GM18519 (cell line): ENCODE data around the gene KIAA0408.
"Not testable (repeated sequence)": the region's sequence is repeated elsewhere in the genome, so short reads cannot be mapped to it uniquely, and the experiment has no call there.

Experiments
- ATAC-seq: cut with Tn5 transposase; IDR thresholded peaks from one replicate; pipeline ENCODE4 v1.9.1; 2021; ENCODE audit warnings: mild to moderate bottlenecking, moderate library complexity; ENCODE audit not compliant: unreplicated experiment, low FRiP score

The KIAA0408 gene

DNA sequence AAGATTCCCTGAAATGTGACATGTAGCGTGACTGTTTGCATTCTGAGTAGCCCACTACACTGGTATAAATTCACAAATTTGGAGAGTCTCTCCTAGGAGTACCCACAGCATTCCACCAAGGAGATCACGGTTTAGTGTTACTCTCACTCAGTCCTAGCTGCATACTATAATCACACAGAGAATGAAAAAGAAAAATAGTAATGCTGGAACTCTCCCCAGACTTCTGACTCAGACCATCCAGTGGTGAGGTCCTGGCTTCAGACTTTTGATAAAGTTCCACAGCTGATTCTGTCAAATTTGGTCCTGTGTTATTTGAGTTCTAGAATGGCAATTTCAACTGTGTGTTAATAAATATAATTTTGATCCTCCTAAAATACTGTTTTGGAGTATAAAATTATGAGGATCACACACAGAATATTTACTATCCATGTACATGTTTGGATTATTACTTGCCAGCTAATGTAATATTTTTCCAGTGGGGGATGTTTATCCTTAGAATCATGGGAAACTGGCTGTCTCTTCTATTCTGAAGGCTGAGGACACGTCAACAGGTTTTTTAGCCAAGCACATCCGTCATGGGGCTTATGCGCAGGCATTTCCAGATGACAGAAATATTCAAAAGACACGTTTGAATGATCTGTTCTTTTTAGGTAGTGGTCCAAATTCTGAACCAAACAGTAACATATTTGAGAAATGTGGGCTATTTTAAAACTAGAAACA lies 5.1 kb upstream of the KIAA0408 start:
- ATAC-seq, result no peak

DNA sequence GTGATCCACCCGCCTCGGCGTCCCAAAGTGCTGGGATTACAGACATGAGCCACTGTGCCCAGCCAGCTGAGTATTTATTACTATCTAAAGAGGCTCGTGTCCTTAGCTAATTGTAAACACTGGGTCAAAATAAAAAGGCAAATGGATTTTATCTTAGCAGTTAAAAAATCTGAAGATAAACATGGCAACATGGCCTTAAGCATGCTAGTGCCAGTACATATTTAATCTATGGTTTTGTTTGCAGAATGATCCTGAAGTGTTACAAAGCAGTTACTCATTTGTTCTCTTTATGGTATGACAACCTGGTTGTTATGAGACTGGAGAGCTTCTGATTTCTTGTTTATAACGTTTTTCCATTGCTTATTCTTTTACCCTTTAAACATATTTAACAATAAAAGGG lies 3.9 kb upstream of the KIAA0408 start:
- no peak for ATAC-seq

DNA sequence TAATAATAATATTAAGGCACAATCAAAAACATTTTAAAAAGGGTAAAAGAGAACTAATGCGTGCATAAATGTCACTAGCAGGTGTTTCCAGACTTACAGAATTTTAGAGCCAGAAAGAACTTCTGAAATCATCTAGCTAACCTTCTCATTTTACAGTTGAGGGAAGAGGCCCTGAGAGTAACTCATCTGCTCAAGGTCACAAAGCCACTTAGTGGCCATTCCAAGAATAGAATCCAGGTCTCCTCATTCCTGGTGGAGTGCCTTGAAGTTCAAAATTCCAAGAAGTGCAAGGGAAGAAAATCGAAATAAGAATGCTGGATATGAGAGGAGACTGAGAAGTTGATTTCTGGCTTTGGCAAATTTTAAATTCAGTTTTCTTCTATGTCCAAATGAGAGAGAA lies 3.2 kb upstream of the KIAA0408 start:
- ATAC-seq, result no peak

DNA sequence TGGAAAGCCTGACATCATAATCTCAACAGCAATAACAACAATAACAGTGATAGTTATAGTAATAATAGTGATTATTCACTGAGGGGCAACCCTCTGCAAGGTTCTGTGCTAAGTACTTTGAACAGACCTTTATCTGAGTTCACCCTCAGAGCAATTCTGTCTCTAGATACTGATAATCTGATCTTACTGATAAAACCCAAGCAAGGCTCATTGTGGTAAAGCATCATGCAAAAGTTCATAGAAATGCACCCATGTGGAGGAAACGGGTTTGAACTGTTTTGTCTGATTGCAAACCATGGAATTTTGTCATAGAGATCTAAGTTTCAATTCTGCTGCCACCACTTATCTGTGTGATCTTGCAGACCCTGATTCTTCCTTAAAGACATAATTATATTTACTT lies 1.3 kb upstream of the KIAA0408 start:
- no peak for ATAC-seq

DNA sequence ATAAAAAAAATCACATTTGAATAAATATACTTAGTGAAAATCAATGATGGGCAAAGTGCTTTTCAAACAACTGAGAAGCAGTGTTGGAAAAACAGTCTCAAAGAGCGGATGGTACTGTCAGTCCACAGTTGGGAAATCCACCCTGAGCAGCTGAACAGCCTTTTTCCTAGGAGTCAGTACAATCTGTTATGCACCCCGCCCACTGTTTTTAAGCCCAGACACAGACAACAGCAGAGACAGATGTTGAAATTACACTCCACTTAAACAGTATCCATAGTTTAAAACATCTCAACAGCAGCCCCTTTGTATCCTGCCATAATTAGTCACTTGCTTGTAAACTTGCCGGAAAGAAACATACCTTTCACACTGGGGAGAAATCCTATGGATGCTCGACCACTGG lies 372 bp downstream of the KIAA0408 start:
- ATAC-seq, result no peak

DNA sequence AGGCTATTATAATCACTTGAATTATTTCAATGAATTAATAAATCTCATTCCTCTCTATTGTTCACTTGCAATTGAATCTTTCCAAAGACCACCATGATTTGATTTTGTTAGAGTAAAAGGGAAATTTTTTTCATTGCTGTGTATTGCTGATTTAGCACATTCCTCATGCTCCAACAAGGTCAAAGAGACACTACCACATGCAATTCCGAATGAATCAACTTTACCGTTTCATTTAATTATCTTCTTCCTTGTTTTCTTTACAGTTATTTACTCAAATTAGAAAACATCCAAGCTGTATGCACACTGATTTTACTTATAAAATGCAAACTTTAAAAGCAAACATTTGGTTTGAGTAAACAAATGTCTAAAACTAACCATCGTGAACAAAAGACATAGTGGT lies 967 bp downstream of the KIAA0408 start:
- ATAC-seq, result no peak

DNA sequence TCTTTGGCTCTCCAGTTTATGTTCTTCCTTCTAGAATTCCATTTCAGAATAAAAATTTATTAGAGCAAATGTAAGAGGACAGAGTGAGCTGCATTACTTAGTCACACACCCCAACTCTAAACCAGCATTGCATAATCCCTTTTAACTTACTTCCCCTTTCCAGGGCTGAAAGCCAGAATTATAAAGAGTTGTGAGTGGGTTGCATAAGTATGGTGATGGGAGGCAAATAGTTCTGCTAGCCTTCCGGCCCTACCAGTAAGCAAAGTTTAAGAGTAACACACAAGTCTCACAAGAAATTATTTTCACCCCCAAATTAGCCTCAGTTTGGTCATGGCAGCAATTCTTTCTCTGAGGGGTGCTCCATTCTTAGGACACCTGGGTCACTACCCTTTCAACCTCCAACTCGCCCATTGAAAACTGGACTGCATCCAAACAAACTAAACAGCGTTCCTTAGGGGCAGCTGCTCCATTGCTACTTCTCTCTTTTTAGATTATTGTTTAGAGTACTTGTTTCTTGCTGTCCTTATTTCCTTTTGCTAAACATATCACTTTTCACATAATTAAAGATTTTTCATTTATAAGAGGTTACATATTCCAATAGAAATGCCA lies 1.6 kb downstream of the KIAA0408 start:
- ATAC-seq, result no peak

DNA sequence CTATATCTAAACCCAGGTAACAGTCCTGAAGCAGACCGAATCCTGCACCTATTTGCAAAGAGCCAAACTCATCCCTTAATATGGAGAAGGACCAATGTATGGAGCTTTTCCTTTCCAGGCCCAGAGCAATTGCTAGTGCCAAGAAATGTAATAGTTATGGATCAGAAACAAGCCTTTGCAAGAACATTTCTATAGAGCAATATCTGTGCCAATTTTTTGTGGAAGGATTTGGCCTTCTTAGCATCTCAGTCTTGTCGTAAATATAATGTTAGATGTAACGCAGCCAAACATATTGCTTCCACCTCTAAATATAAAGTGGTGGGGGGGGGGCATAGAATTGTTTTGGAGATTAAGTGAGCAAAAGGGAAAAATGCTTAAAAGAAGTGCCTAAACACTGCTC lies 2.7 kb downstream of the KIAA0408 start:
- no peak for ATAC-seq

DNA sequence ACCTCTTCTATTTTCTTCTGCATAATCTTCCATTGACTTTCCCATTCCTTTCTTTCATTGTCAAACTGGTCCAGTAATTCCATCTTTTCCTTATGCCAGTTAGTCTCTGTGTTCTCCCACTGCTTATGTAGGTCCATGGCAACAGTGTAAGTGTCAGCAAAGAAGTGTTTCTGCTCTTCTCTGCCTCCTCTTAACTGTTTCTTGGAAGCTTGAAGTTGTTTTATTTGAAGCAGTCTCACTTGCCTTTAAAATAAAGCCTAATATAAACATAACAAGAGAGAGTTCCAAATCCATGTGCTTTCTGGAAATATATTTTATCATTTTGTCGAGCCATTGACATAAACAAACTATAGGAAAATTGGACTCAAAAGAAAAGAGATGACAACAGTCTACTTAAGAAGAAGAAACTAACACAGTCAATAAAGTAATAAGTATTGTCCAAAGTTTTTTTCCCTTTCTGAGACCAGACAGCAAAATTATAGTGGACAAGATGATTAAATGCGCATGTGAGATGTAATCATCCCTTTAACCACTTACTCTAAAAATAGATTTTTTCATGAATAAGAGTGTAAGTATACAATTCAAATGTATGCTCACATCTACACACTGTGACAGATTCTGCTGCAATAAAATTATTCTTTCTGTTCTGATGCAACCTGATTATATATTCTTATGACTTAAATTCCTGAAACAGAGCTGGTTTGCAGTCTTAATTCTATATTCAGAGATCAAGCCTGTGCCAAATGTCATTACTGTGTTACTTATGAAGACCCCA lies 5.2 kb downstream of the KIAA0408 start:
- ATAC-seq, result no peak

DNA sequence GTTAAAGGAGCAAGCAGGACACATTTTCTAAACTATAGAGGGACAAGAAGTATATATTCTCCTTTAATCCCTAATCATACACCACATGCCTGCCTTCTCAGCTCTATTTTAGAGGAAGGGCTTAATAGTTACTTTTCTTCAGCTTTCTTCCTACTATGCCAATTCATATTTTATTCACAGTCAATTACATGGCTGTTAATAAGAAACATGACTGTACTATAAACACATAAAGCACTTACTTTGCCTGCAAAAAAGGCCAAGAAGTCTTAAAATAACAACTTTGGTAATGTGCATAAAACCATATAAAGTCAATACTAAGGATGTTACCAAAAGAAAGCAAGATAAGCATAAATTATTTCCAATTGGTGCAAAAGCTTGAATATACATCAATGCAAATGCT lies 6.4 kb downstream of the KIAA0408 start:
- no peak for ATAC-seq

DNA sequence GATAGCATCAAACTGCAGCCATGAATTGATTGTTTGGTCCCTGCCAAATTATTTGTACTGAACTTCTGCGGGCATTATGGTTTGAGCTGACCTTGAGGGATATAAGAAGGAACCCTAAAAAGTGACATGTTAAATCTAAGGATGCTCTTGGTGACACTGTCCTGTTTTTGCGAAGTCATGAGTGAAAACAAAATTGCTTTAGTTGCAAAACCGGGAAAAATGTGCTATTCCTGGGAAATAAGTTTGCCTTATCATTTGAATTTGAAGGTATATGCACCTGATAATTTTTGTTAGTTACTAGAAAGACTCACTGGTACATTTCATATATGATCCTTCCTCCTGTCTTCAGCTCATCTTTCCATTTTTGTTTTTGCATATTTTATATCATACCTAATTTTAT lies 7.8 kb downstream of the KIAA0408 start:
- ATAC-seq, result no peak

DNA sequence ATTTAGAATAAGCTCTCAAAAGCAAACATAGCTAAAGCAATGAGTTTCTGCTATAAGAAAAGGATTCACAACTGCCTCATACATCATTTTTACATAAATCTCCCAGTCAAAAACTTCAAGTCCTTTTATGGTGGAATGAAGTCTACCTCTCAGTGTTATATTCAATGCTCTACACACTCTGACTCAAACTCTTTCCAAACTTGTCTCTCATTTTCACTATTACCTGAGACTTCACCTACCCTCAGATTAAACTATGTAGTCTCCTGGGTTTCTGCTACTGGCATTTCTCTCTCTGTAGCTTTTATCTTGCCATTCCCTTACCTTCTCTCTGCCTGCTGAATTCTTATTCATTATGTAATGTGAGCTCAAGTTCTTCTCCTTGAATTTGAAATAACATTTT lies 11.4 kb downstream of the KIAA0408 start:
- no peak for ATAC-seq

DNA sequence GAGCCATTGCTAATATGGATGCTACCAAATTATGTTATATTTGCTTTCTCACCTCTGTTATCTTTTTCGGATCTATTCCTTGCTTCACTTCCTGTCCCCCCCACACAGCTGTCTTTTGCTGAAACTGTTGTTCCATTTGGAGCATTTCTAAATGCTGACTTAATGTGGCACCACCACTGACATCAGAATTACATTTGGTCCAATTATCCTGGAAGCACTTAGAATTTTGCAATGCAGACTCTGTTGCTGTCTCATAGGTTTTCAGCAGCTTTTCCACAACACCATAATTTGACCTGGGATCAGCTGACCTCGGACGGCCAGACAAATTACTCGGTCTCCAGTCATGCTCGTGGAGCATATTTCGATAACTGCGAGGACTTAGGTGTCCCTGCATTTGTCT lies 12.8 kb downstream of the KIAA0408 start:
- no peak for ATAC-seq

DNA sequence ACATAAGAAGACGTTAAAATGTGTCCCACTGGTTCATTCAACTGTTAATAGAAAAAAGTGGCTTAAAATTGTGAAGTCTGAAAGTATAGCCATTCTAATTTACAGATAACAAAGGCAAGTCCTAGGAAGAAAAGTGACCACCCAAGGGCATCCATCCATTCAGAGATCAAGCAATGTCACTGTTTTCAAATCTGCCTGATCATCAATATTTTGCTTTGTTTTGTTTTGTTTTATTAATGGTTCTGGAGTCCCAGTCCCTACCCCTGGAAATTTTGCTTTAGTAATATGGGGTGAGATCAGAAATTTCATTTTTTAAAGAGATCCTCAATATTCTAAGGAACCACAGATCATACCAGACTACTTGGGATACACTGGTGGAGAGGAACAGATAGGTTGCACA lies 17.3 kb downstream of the KIAA0408 start:
- no peak for ATAC-seq

DNA sequence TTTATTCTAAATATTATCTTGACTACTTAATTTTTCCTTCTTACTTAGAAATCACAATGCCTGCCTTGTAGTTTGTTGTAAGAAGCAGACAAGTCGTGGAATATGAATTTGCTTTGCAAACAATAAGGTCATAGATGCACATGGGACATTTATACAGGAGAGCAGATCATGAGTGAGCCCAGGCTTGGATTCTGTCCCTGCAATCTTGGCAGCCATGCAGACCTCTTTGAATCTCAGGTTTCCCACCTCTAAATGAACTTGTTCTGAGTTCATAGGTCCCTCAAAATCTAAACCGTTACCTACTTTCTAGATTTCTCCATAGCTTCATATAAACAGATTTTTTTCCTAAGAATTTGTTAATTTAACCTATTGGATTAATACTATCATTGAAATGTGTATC lies 19.5 kb downstream of the KIAA0408 start:
- no peak for ATAC-seq

DNA sequence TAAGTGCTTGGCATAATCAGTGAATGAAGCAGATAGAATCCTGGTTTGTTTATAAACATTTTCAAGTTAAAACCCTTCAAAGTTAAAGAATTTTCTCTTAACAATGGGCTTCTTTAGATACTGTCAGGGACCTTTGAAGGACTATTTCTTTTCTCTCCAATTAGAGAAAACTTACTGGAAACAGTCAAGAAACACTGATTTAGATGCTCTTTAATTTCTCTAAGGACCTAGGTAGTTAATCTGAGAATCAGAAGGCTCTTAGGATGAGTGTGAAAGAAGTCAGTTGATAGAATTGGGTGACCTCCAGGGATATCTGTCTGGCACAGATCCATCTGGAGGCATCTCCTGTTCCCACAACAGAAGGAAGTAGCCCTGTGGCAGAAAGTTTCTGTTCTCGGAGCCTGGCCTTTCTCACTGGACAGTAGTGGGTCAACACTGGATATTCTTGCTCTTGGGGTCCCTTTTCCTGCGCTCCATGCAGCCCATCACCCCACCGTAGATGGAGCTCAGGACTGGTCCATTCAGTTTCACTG lies 22.5 kb downstream of the KIAA0408 start:
- ATAC-seq, result no peak

DNA sequence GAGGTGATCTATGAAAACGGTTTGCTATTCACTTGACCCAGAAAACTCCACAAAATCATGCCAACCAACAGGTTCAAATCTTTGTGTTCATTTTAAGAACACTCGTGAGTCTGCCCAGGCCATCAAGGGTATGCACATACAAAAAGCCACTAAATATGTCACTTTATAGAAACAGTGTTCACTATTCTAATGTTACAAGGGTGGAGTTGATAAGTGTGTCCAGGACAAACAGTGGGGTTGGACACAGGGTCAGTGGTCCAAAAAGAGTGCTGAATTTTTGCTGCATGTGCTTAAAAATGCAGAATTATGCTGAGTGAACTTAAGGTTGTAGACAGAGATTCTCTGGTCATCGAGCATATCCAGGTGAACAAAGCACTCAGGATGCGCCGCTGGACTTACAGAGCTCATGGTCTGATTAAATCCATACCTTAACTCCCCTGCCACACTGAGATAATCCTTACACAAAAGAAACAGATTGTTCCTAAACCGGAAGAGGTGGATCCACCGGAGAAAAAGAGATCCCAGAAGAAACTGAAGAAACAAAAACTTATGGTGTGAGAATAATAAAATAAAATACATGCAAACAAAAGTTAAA lies 23.5 kb downstream of the KIAA0408 start:
- no peak for ATAC-seq

DNA sequence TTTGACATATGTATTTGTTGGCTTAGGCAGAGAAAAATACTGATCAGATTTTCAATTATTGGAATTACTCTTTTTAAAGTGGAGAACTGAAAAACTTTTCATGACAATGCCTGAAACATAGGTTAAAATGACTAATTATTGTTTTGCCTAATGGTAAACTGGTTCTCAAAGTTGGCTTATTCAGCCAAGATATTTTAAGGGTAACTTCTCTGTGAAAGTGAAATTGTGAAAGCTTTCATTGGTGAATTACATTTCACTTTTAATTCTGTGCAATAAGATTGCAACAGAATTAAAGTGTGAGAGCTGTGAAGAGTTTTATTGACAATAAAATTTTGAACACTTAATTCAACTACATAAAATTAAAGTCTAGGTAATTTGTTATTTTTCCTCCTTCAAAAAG lies 24.5 kb downstream of the KIAA0408 start:
- ATAC-seq, result no peak

DNA sequence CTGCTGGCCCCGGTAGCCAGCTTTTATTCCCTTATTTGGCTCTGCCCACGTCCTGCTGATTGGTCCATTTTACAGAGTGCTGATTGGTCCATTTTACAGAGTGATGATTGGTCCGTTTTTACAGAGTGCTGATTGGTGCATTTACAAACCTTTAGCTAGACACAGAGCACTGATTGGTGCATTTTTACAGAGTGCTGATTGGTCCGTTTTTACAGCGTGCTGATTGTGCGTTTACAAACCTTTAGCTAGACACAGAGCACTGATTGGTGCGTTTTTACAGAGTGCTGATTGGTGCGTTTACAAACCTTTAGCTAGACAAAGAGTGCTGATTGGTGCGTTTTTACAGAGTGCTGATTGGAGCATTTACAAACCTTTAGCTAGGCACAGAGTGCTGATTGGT lies 30.6 kb downstream of the KIAA0408 start:
- not testable (repeated sequence) for ATAC-seq

DNA sequence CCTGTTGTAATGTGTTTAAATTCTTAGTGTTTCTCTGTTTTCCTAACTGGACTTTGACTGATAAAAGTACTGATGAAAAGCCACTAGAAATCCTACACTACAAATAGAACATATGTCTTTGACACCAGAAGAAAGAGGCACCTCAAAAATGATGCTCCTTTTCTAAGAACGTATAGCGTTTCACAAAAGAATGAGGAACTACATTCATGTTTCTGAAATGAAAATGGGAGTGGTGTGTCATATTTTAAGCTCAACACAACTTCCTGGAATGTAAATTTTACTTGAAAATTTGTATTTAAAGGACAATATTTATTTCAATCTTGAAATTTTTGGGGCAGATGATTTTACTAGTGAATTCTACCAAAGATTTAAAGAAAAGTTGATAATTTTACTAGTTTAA lies 35.3 kb downstream of the KIAA0408 start:
- ATAC-seq, result no peak

DNA sequence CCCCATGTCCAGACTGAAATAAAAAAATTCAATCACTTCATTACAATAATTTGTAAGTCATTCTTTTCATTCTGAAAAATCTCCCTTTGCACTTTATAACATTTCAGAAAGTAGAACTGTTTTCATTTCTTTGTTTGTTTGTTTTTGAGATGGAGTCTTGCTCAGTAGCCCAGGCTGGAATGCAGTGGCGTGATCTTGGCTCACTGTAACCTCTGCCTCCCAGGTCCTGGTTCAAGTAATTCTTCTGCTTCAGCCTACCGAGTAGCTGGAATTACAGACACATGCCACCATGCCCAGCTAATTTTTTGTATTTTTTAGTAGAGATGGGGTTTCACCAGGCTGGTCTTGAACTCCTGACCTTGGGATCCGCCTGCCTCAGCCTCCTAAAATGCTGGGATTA lies 38.0 kb downstream of the KIAA0408 start:
- not testable (repeated sequence) for ATAC-seq
